Measurements from ENCODE around the gene RALGPS2. TPM values are rescaled to one million over a fixed set of nuclear protein-coding genes. Genes with fewer than 3 reads are reported as not detected.

The RALGPS2 gene
- polyA plus RNA-seq, 3 donors = 2.0 to 4.2 (median 2.3) TPM

GRCh38 chr1:178844436-178844835 lies 119.4 kb downstream of the RALGPS2 start:
- Histone ChIP-seq H3K9me3 (replicated peaks in 1 of 2; ENCODE audit: control insufficient read depth in 1 of 2, insufficient read depth in 1 of 2, low read length in 2 of 2) (no peaks in the 10 kb centered on the region), H3K36me3 (replicated peaks in 1 of 2; ENCODE audit: control insufficient read depth in 1 of 2, insufficient read depth in 2 of 2, low read length in 2 of 2) (no peaks in the 10 kb centered on the region), H2AFZ (ENCODE audit: insufficient read depth, low read depth, low read length, poor library complexity, severe bottlenecking) (no peak overlapping the region), H3K4me1 (ENCODE audit: control insufficient read depth in 1 of 2, insufficient read depth in 2 of 2, low read length in 2 of 2) (no peaks in the 10 kb centered on the region), H3K9ac (ENCODE audit: insufficient read depth, low read length, poor library complexity, severe bottlenecking) (no peak overlapping the region), H3K4me2 (replicated peaks; ENCODE audit: extremely low read depth, low read length, poor library complexity, severe bottlenecking) (no peak overlapping the region), H3K27ac (ENCODE audit: low read depth in 1 of 2, low read length in 2 of 2) (no peak overlapping the region), H4K20me1 (ENCODE audit: insufficient read depth, low read length) (no peaks in the 10 kb centered on the region), H3K27me3 (ENCODE audit: control insufficient read depth in 2 of 2, insufficient read depth in 2 of 2, low read length in 2 of 2) (no peaks in the 10 kb centered on the region), H3K79me2 (ENCODE audit: insufficient read depth, low read length) (no peaks in the 10 kb centered on the region), H3K4me3 (replicated peaks in 1 of 3; ENCODE audit: low read depth in 2 of 3, low read length in 3 of 3) (no peak overlapping the region)
- H3K36me3 Mint-ChIP-seq = no peaks in the 10 kb centered on the region
- H3K9me3 Mint-ChIP-seq = peaks cover 0 to 4% (median 2%) of the 10 kb centered on the region in 7 donors
- intact Hi-C loops (cut with micrococcal nuclease) = no loop called here
- H3K27me3 Mint-ChIP-seq (ENCODE audit: low read depth in 3 of 3) = peaks cover 0 to 2% (median 0%) of the 10 kb centered on the region in 3 donors
- no peak overlapping the region for H3K4me3 Mint-ChIP-seq
- no peak overlapping the region for H3K27ac Mint-ChIP-seq
- WGBS (ENCODE audit: insufficient coverage) = no CpG with 5 or more reads among the region's 3 CpGs
- no peaks in the 10 kb centered on the region for H3K4me1 Mint-ChIP-seq
- no peak for TF ChIP-seq CTCF (IDR thresholded peaks at IDR 0.05)
- DNase-seq = no peak

- no peak for TF ChIP-seq CTCF (IDR thresholded peaks at IDR 0.05)
- no peaks in the 10 kb centered on the region for H3K36me3 ChIP-seq (replicated peaks in 1 of 2; ENCODE audit: control insufficient read depth in 1 of 2, insufficient read depth in 2 of 2, low read length in 2 of 2)
- H3K27ac ChIP-seq (ENCODE audit: low read depth in 1 of 2, low read length in 2 of 2) = no peak overlapping the region
- H3K4me3 Mint-ChIP-seq = no peak overlapping the region
- no peaks in the 10 kb centered on the region for H4K20me1 ChIP-seq (ENCODE audit: insufficient read depth, low read length)
- no peaks in the 10 kb centered on the region for H3K9me3 ChIP-seq (replicated peaks in 1 of 2; ENCODE audit: control insufficient read depth in 1 of 2, insufficient read depth in 1 of 2, low read length in 2 of 2)
- no peaks in the 10 kb centered on the region for H3K9me3 Mint-ChIP-seq
- H3K27ac Mint-ChIP-seq = no peak overlapping the region
- no peaks in the 10 kb centered on the region for H3K4me1 ChIP-seq (ENCODE audit: control insufficient read depth in 1 of 2, insufficient read depth in 2 of 2, low read length in 2 of 2)
- no peaks in the 10 kb centered on the region for H3K27me3 ChIP-seq (ENCODE audit: control insufficient read depth in 2 of 2, insufficient read depth in 2 of 2, low read length in 2 of 2)
- H2AFZ ChIP-seq (ENCODE audit: insufficient read depth, low read depth, low read length, poor library complexity, severe bottlenecking) = no peak overlapping the region
- no peaks in the 10 kb centered on the region for H3K4me1 Mint-ChIP-seq
- no peaks in the 10 kb centered on the region for H3K36me3 Mint-ChIP-seq
- no peak overlapping the region for H3K9ac ChIP-seq (ENCODE audit: insufficient read depth, low read length, poor library complexity, severe bottlenecking)
- intact Hi-C loops (cut with micrococcal nuclease) = no loop called here
- H3K79me2 ChIP-seq (ENCODE audit: insufficient read depth, low read length) = no peaks in the 10 kb centered on the region
- DNase-seq = no peak
- no peak overlapping the region for H3K4me2 ChIP-seq (replicated peaks; ENCODE audit: extremely low read depth, low read length, poor library complexity, severe bottlenecking)
- H3K4me3 ChIP-seq (replicated peaks in 1 of 3; ENCODE audit: low read depth in 2 of 3, low read length in 3 of 3) = no peak overlapping the region
- H3K27me3 Mint-ChIP-seq (ENCODE audit: low read depth in 3 of 3) = no peaks in the 10 kb centered on the region
These were observed 121.3 kb downstream of the RALGPS2 start for GRCh38 chr1:178846306-178846705.
